DND-41 (cell line): ENCODE results near the gene NCAPD2.

Experiments
- CTCF ChIP-seq: IDR thresholded peaks from 2 replicates; pipeline ENCODE4 v1.5.1; 2012; ENCODE audit warnings: borderline replicate concordance, low read length, moderate library complexity, mild to moderate bottlenecking; ENCODE audit not compliant: poor library complexity, severe bottlenecking; ENCODE audit errors: extremely low read depth
- EZH2 ChIP-seq: IDR thresholded peaks from 3 replicates; pipeline ENCODE4 v1.6.1; 2012; ENCODE audit warnings: borderline replicate concordance, low read depth, mild to moderate bottlenecking, moderate library complexity, low read length, inconsistent platforms; ENCODE audit not compliant: severe bottlenecking

GRCh38 chr12:6532927-6533652, 39.2 kb downstream of the NCAPD2 start:
- TF ChIP-seq CTCF (no peak), EZH2 (no peak)
